Activated CD8-positive, alpha-beta memory T cell treated with anti-CD3 and anti-CD28 coated beads for 4 hours (primary cell): ENCODE data around the gene RAD51B.
"Not testable (repeated sequence)": the region's sequence is repeated elsewhere in the genome, so short reads cannot be mapped to it uniquely, and the experiment has no call there.

Source experiments
- DNase-seq, 2 donors: peaks; one replicate each; pipeline ENCODE4 v3.0.0-alpha.2; 2020; ENCODE audit warnings: low read depth in 2 of 2

The RAD51B gene

DNA sequence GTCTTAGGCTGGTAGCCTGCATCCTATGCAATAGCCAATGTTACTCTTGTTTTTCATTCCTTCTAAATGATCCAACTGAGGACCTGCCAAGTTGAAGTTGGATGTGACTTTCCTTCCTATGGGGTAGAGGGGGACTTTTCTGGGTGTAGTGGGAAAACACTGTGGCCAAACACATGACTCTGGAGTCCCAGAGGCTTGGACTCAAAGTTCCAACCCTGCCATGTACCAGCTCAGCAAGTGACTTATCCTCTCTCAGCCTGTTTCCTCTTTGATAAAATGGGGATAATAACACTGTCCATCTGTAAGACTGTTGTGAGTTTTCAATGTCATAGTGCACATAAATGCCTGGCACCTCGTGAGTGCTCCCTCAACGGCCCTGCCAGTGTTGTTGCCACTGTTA, 876.3 kb downstream of the RAD51B start:
- no peak for DNase-seq

GRCh38 chr14:68696266-68696665, 876.7 kb downstream of the RAD51B start:
- DNase-seq: no peak

DNA sequence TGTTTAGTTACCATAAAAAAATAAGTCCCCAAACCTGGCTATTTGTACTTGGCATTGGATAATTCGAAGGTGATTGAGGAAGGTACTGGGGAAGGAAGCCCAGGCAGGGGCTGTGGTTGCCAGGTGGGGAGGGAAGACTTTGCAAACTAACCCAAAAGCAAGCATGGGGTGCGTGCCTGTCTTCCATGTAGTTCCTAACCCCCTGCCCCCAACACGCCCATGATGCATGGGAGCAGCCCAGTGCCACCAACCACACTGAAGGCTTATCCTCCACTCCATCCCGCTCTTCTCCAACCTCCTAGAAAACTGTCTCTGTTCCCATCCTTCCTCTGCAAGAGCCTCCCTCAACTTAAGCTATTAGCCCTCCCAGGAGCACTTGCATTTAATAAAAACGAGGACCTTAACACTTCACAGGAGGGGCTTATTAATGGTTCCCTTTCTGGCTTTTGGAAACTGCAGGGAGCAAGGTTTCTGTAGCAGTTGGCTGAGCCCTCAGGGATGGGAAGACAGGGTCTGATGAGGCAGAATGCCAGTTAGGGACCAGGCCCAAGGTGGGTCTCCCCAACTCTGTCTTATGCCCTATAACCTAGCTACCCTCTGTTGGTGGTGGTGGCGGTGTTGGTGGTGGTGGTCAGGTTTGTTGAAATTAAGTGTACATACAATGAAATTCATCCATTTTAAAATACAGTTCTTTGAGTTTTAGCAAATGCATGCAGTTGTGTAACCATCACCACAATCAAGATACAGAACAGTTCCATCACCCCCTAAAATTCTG, 877.3 kb downstream of the RAD51B start:
- no peak for DNase-seq

GRCh38 chr14:68698773-68699172, 879.2 kb downstream of the RAD51B start:
- not testable (repeated sequence) for DNase-seq

GRCh38 chr14:68701001-68701741, 881.6 kb downstream of the RAD51B start:
- DNase-seq: no peak

- no peak for DNase-seq
Observed at GRCh38 chr14:68702135-68702534, 882.6 kb downstream of the RAD51B start.

GRCh38 chr14:68702578-68702977, 883.0 kb downstream of the RAD51B start:
- DNase-seq: no peak

- DNase-seq: no peak
Observed at GRCh38 chr14:68703093-68703492, 883.5 kb downstream of the RAD51B start.

GRCh38 chr14:68704736-68705720, 885.4 kb downstream of the RAD51B start:
- no peak for DNase-seq

- DNase-seq: no peak
Observed at GRCh38 chr14:68705741-68706283, 886.2 kb downstream of the RAD51B start.

GRCh38 chr14:68707482-68707881, 887.9 kb downstream of the RAD51B start:
- no peak for DNase-seq

GRCh38 chr14:68708343-68708742, 888.8 kb downstream of the RAD51B start:
- DNase-seq: no peak

DNA sequence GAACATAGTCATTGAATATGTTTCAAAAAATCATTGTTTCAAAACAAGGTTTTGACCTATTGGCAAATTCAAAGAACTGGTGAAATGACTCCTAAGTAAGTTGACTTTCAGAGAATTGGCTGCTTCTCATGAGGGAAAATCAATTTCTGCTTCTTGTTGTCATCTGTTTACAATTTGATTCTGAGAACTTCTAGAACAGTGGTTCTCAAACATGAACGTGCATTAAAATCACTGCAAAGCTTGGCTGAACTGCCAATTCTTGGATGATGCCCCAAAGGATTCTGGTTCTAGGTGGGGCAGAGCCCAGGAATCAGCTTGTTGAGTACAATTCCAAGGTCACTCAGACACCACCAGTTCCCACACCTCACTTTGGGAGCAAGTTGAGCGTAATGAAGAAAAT, 889.4 kb downstream of the RAD51B start:
- DNase-seq: no peak

DNA sequence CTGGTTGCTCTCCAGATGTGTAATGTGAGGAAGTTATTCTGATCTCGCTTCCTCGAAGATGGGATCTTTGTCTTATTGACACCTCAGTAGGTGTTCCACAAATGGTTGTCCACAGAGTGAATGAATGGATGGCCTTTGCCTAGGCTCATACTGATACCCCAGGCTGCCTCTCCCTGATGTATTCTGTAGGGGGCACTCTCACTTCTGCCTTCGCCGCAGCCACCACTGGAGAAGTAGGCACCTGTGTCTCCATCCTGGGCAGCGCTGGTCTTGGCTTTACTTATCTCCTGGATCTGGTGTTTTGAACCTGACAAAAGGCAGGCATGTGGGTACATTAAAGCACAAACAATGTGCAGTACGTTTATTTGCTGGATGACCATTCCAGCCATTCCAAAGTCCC, 891.2 kb downstream of the RAD51B start:
- no peak for DNase-seq

DNA sequence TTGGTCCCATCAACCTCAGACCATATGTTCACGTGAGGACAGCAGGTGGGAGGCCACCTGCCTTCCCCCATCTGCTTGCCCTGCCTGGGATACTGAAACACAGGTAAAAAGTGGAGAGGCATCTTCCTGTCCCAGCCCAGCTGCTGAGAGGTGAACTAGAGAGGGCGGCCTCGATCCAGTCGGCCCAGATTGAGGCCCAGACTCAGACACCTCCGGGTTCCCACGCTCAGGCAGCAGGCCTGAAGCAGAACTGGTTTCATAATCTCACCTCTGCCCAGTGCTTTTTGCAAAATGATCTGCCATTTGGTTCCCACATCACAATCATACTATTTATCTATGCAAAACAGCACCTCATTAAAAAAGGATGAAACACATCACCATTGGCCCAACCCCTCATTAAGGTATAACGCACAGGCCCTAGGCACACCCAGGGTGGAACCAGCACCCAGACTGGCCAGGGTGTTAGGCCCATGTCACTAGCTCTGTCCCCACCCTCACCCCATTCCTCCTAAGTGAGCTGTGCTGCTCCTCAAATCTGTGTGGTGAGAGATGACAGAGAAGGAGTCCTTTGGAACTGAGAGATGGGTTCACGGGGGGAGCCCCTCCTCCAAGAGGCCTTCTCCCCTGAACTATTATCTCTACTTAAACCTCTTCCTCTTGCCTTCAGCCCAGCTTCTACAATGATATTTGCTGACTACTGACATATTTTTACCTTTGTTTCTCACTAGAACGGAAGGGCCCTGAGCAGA, 892.2 kb downstream of the RAD51B start:
- no peak for DNase-seq

DNA sequence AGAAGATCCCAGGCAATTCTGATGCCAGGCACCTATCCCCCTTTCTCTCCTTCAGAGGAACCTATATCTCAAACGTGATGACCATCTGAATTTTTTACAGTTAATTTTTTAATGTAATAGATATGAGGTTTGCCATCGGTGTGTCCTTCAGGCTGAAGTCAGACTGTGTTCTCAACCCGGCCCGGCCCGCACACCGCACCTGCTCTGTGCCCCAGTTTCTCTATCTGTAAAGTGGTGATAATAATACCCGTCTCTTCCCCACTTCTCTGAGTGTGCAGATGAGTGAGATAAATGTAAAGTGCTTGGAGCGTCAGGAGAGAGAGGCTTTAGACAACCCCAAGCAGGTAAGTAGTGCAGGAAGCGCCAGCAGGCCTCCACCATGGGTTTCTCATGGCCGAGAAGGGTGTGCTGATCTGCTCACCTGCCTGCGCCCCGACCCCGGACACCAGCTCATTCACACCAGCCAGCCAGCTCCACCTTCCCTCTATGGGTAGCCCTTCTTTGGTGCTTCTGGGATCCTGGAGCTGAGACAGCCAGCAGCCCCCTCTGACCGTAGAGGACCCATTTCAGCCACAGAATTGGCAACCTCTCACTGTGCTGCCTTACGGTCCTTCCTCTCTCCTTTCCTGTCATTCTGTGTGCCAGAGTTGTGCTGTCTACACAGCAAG, 893.3 kb downstream of the RAD51B start:
- no peak for DNase-seq

DNA sequence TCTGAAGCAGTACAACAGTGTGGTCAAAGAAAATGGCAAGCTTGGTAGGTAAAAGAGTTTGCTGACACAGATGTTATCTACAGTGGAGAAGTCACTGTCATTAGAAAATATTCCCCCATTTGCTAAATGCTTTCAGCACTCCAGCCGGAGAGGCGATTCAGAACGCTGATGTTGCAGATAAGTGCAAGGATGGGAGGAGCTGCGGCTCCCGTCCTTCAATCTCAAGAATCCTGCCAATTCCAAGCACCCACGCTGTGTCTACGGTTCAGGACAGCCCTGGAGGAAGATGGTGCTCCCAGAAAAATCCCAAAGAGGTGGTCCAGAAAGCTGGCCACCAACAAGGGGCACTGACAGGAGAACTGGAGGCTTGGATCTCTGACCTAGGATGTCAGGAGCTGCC, 894.2 kb downstream of the RAD51B start:
- DNase-seq: no peak

DNA sequence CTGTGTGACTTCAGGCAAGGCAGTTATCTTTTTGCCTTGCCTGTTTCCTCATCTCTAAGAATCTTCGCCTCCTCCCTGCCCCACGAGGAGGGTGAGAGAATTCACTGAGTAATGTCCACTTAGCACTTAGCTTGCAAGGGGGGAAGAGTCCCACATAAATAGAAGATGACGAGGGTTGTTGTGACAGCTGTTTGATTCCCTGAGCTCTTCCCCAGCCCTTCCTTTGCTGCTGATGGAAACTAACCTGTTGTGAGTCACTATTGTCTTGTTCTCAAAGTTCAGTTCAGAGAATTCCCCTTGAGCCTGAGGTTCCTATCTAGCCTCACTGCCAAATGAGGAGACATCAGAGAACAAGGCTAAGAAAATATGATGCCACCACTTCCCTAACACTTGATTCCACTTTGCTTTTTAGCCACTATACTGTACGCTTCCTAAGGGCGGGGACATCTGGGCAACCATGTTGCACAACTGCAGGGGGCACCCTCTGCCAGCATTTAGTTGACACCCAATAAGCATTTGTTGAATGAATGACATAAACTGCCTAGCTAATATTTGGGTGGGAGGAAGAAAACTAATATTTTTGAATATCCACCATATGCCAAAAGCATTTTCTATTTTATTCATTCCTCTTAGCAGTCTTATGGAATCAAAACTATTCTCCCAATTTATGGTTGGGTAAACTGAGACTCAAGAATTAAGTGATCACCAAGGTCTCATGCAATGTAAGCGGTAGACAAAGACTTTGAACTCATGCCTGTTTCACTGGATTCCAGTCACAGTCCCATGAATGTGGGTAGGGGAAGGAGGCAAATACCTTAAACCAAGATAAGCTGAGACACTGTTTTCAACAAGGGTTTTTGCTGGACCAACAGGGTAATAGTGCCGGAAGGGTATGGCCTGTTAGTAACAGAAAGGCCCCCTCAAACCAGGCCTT, 895.7 kb downstream of the RAD51B start:
- no peak for DNase-seq

GRCh38 chr14:68716698-68717097, 897.1 kb downstream of the RAD51B start:
- DNase-seq: no peak
